T-cell (primary cell): ENCODE measurements around the gene DEK. TPM values are rescaled to one million over a fixed set of nuclear protein-coding genes. Genes with fewer than 3 reads are reported as not detected.

Source experiments
- ATAC-seq, 4 experiments: fragments of 200-7000 bp in 3 of 4; fragments of 150-1000 bp in 1 of 4; cut with Tn5 transposase; replicated peaks in 1 of 4; 1 replicate in 3 of 4; 2 replicates in 1 of 4; pipeline ENCODE4 v1.10.0; 2021; ENCODE audit warnings: moderate library complexity in 3 of 4, mild to moderate bottlenecking in 2 of 4, moderate number of reproducible peaks in 1 of 4
- CTCF ChIA-PET, 2 donors: fragments of 300-600 bp; sonication (Branson Sonifier 250); formaldehyde crosslinking; loops; one replicate each; lab custom pipeline; 2022; ENCODE audit warnings: antibody characterized with exemption in 2 of 2; lab: Charles Lee
- POLR2A ChIA-PET, 2 donors: fragments of 300-600 bp; sonication (Branson Sonifier 250); formaldehyde crosslinking; loops; one replicate each; lab custom pipeline; 2022; ENCODE audit warnings: antibody characterized with exemption in 2 of 2; lab: Charles Lee
- DNase-seq, 35 experiments: peaks; one replicate each; pipeline versions ENCODE4 v3.0.0 to v3.0.0-alpha.2; 2013 to 2023
- H3K27ac ChIP-seq: one replicate; pipeline ENCODE4 v1.5.1; 2013; ENCODE audit warnings: low read length
- H3K27me3 ChIP-seq, 2 experiments: replicated peaks in 1 of 2; 1 replicate in 1 of 2; 2 replicates in 1 of 2; pipeline versions ENCODE4 v1.6.1 to v1.7.0; 2013; ENCODE audit warnings: low read length in 1 of 2, mixed read lengths in 1 of 2; ENCODE audit not compliant: control insufficient read depth in 2 of 2, insufficient read depth in 2 of 2; ENCODE audit errors: extremely low read depth in 1 of 2
- H3K36me3 ChIP-seq, 2 donors: 1 replicate in 1 of 2; 2 replicates in 1 of 2; pipeline versions ENCODE4 v1.6.1 to v1.7.0; 2013; ENCODE audit warnings: low read length in 1 of 2; ENCODE audit not compliant: control insufficient read depth in 2 of 2, insufficient read depth in 1 of 2; ENCODE audit errors: extremely low read depth in 1 of 2
- H3K4me1 ChIP-seq, 2 experiments: 1 replicate in 1 of 2; 2 replicates in 1 of 2; pipeline versions ENCODE4 v1.6.1 to v1.7.0; 2013; ENCODE audit warnings: low read length in 2 of 2, mixed read lengths in 1 of 2; ENCODE audit not compliant: insufficient read depth in 2 of 2, control insufficient read depth in 1 of 2; ENCODE audit errors: extremely low read depth in 1 of 2
- H3K4me3 ChIP-seq, 2 donors: 1 replicate in 1 of 2; 2 replicates in 1 of 2; pipeline versions ENCODE4 v1.5.1 to v1.7.0; 2013; ENCODE audit warnings: mild to moderate bottlenecking in 2 of 2, low read length in 1 of 2, moderate library complexity in 1 of 2; ENCODE audit not compliant: control insufficient read depth in 1 of 2; ENCODE audit errors: extremely low read depth in 1 of 2
- H3K9me3 ChIP-seq: 2 replicates; pipeline ENCODE4 v1.7.0; 2013
- H3K27ac Mint-ChIP-seq, 2 donors: one replicate each; pipeline ENCODE4 v1.8.0; 2020 to 2021; ENCODE audit warnings: mild to moderate bottlenecking in 2 of 2, mixed read lengths in 2 of 2
- H3K27me3 Mint-ChIP-seq, 2 donors: one replicate each; pipeline ENCODE4 v1.8.0; 2021 to 2022; ENCODE audit warnings: mixed read lengths in 2 of 2
- H3K36me3 Mint-ChIP-seq: one replicate; pipeline ENCODE4 v1.8.0; 2021; ENCODE audit warnings: mixed read lengths
- H3K4me1 Mint-ChIP-seq, 3 donors: one replicate each; pipeline ENCODE4 v1.8.0; 2020 to 2022; ENCODE audit warnings: mixed read lengths in 3 of 3, mild to moderate bottlenecking in 1 of 3
- H3K4me3 Mint-ChIP-seq, 3 donors: one replicate each; pipeline ENCODE4 v1.8.0; 2020 to 2022; ENCODE audit warnings: mild to moderate bottlenecking in 3 of 3, mixed read lengths in 3 of 3, moderate library complexity in 3 of 3
- H3K9me3 Mint-ChIP-seq, 3 donors: one replicate each; pipeline ENCODE4 v1.8.0; 2020 to 2022; ENCODE audit warnings: mixed read lengths in 3 of 3
- WGBS: methylation state at CpG from one replicate; pipeline ENCODE4 v1.1.5; 2013; ENCODE audit warnings: missing lambda C conversion rate; ENCODE audit not compliant: insufficient coverage; 5-methylcytosine and 5-hydroxymethylcytosine counted together
- total RNA-seq, 35 experiments: library from RNA in 6 of 35; stranded (reverse) in 6 of 35; fragments of 120-200 nt in 1 of 35; gene quantifications; one replicate each; pipeline versions ENCODE4 v1.2.1 to v1.2.4 and lab custom pipeline; 2013 to 2026

Gene DEK
- total RNA-seq, 5 donors from 2014 or later (not counting 1 experiment from before 2014, with no cell fraction given) = 60.7 to 113 (median 103) TPM

DNA sequence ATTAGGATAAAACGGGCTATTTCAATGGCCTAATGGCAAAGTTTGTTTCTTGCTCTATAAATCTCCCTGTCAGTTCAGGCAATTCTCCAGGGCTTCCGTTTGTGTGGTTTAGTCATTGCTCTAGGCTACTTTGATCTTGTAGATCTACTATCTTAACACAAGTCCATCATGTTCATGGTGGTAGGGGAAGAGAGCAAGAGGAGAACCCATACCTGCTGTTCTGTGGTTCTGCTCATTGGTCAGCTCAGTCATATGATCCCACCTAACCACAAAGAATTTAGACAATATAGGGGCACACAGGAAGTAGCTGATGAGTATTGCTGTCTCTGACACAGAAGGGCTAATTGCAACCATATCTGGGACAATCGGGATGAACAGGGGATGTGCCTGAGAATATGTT lies 4.9 kb upstream of the DEK start:
- Histone ChIP-seq H3K27me3 (peaks cover 0 to 3% of the 10 kb centered on the region in 2 experiments), H3K27ac (no peak overlapping the region), H3K36me3 (no peaks in the 10 kb centered on the region), H3K4me1 (peaks cover 13 to 14% of the 10 kb centered on the region in 2 experiments), H3K9me3 (no peaks in the 10 kb centered on the region), H3K4me3 (no peak overlapping the region)
- Mint-ChIP-seq H3K4me3 (no peak overlapping the region), H3K4me1 (peaks cover 11 to 12% (median 11%) of the 10 kb centered on the region in 3 donors), H3K9me3 (no peaks in the 10 kb centered on the region), H3K36me3 (no peaks in the 10 kb centered on the region), H3K27ac (no peak overlapping the region), H3K27me3 (peaks cover 0 to 2% of the 10 kb centered on the region in 2 donors)
- ATAC-seq (peak in 1 of 4 experiments; percentile 10), DNase-seq (peak in 1 of 35 experiments; percentile 38)
- no CpG with 5 or more reads among the region's 3 CpGs for WGBS
- POLR2A ChIA-PET = no interaction called here
- CTCF ChIA-PET = no interaction called here

DNA sequence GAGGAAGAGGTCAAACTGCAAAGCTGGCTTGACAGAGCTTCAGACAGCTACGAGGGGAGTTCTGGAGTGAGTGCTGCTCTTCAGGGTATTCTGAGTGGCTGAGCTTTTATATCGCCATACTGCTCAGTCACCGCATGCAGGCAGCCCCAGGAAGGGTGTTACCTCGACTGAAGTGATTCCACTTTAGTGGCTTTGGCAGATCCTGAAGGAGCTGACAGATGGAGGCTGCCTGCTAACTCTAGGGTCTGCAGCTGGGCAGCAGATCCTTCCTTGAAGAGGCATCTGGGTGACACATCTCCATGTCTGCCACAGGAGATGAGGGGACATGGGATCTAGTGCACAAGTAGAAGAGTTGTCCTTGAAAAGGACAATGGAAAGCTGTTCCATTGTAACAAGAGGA lies 3.7 kb upstream of the DEK start:
- H3K27me3 Mint-ChIP-seq = no peaks in the 10 kb centered on the region
- H3K4me1 Mint-ChIP-seq = peaks cover 14 to 18% (median 17%) of the 10 kb centered on the region in 3 donors
- Histone ChIP-seq H3K36me3 (no peaks in the 10 kb centered on the region), H3K4me1 (peaks cover 13 to 14% of the 10 kb centered on the region in 2 experiments), H3K4me3 (no peak overlapping the region), H3K27ac (no peak overlapping the region), H3K27me3 (peaks cover 0 to 3% of the 10 kb centered on the region in 2 experiments), H3K9me3 (no peaks in the 10 kb centered on the region)
- no peak overlapping the region for H3K4me3 Mint-ChIP-seq
- H3K9me3 Mint-ChIP-seq = no peaks in the 10 kb centered on the region
- no peak for ATAC-seq
- no peaks in the 10 kb centered on the region for H3K36me3 Mint-ChIP-seq
- no peak overlapping the region for H3K27ac Mint-ChIP-seq
- no peak for DNase-seq
- WGBS = 90% methylated on average over 3 of the region's 4 CpGs
- POLR2A ChIA-PET = no interaction called here
- CTCF ChIA-PET = no interaction called here

DNA sequence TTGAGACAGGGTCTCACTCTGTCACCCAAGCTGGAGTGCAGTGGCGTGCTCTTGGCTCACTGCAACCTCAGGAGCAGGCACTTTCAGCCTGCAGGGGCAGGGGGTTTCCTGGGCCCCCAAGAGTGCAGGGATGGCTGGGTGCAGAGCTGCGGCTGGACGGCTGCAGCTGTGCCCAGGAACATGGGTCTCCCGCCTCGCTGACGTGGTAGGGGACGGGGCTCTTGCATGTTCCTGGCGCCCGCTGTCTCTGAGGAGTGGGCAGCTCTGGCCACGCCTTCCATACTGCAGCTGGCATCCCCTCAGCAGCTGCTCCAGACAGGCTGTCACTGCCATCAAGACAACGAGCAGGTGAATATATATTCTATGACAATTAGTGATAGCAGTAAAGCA lies 2.2 kb upstream of the DEK start:
- H3K9me3 Mint-ChIP-seq = no peaks in the 10 kb centered on the region
- DNase-seq (no peak), ATAC-seq (no peak)
- Histone ChIP-seq H3K4me3 (no peak overlapping the region), H3K27me3 (no peaks in the 10 kb centered on the region), H3K4me1 (peaks cover 23 to 27% of the 10 kb centered on the region in 2 experiments), H3K9me3 (no peaks in the 10 kb centered on the region), H3K27ac (no peak overlapping the region), H3K36me3 (peaks cover 0 to 2% of the 10 kb centered on the region in 2 donors)
- ChIA-PET CTCF (interaction anchor here in 1 of 2 donors (0.6 kb wide), 1 partner anchor 129 kb away, joined by 3 read pairs; no protein-coding TSS in a partner anchor), POLR2A (no interaction called here)
- no peaks in the 10 kb centered on the region for H3K27me3 Mint-ChIP-seq
- 99% methylated on average over 9 of the region's 11 CpGs for WGBS
- H3K4me1 Mint-ChIP-seq = peaks cover 29 to 33% (median 33%) of the 10 kb centered on the region in 3 donors
- H3K4me3 Mint-ChIP-seq = no peak overlapping the region
- peaks cover 3% of the 10 kb centered on the region for H3K36me3 Mint-ChIP-seq
- no peak overlapping the region for H3K27ac Mint-ChIP-seq

DNA sequence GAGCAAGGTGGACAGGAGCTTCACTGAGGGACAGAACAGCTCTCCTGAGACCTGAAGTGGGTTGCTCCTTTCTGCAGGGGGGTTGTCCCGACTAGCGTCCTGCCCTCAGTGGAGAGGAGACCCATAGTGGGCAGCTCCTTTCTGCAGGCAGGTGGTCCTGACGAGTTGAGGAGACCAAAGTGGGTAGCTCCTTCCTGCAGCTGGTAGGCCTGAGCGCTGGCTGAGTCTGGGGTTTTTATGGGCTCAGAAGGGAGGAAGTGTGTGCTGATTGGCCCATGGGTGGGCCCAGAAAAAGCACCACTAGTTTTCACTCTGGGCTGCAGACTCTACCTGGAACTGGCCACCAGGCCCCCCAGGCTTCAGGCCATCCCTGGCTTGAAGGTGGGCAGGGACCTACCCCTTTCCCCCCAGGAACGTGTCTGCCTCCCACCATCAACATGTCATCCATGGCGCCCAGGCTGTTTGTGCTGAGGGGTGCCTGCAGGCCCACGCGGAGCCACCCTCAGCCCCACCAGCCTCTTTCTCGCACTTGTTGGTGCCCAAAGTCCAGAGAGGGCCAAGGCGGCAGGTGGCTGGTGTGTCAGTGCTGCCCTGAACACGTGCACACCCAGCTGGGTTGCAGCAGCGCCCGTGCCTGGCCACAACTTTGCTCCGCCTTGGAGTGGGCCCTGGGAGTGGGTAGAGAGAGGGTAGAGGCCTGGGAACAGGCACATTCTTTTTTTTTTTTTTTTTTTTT lies 1.6 kb upstream of the DEK start:
- Histone ChIP-seq H3K36me3 (peaks cover 0 to 3% of the 10 kb centered on the region in 2 donors), H3K4me3 (no peak overlapping the region), H3K4me1 (peaks cover 23 to 33% of the 10 kb centered on the region in 2 experiments), H3K9me3 (no peaks in the 10 kb centered on the region), H3K27ac (peak overlapping the region; percentile 95), H3K27me3 (no peaks in the 10 kb centered on the region)
- Mint-ChIP-seq H3K9me3 (no peaks in the 10 kb centered on the region), H3K27me3 (no peaks in the 10 kb centered on the region), H3K4me3 (peak overlapping the region; percentile 91 to 98 (median 95)), H3K4me1 (peaks cover 35 to 39% (median 38%) of the 10 kb centered on the region in 3 donors), H3K27ac (peak overlapping the region; percentile 95 to 98), H3K36me3 (peaks cover 3% of the 10 kb centered on the region)
- ChIA-PET CTCF (no interaction called here), POLR2A (interaction anchor here in 1 of 2 donors (0.7 kb wide), 1 partner anchor 24 kb away, joined by 3 read pairs; no protein-coding TSS in a partner anchor)
- no peak for DNase-seq
- 95% methylated on average over 10 of the region's 14 CpGs for WGBS
- no peak for ATAC-seq

DNA sequence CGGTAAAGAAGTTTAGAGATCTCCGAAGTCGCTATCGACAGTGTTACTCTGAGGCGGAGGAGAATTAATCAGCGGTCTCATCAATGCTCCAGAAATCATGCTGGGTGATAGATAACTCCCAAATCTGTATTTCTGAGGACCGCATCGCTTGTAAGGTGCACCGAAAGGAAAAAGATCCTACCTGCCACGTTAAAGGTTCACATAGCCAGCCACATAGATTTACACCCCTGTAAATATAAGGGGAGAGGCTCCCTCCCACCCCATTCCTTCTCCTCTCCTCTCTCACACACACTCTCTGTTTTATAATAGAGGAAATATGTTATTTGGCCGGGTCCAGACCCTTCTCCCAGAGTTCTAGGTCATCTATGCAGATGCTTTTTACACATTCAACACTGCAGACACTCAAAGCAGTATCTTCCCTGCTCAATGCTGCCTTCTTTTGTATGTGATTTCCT lies 620 bp upstream of the DEK start:
- no peak for DNase-seq
- Histone ChIP-seq H3K4me1 (peaks cover 28 to 39% of the 10 kb centered on the region in 2 experiments), H3K27ac (peak overlapping the region; percentile 95)

More for the DNA sequence above, 620 bp upstream of the DEK start:
- H3K36me3 ChIP-seq = peaks cover 0 to 3% of the 10 kb centered on the region in 2 donors
- H3K27me3 ChIP-seq = no peaks in the 10 kb centered on the region
- Mint-ChIP-seq H3K4me3 (peak overlapping the region; percentile 91 to 98 (median 95)), H3K4me1 (peaks cover 45 to 49% (median 47%) of the 10 kb centered on the region in 3 donors), H3K27ac (peak overlapping the region; percentile 95 to 98), H3K27me3 (no peaks in the 10 kb centered on the region), H3K36me3 (peaks cover 8% of the 10 kb centered on the region), H3K9me3 (no peaks in the 10 kb centered on the region)
- H3K4me3 ChIP-seq = peak overlapping the region; percentile 75 to 78
- ATAC-seq = peak in 1 of 4 experiments; percentile 1
- CTCF ChIA-PET = interaction anchor here in 1 of 2 donors (0.8 kb wide), 1 partner anchor 664 kb away, joined by 3 read pairs; the partner anchor contains the start of gene FAM8A1
- 0% methylated on average over 6 of the region's 11 CpGs for WGBS
- no peaks in the 10 kb centered on the region for H3K9me3 ChIP-seq
- POLR2A ChIA-PET = interaction anchor here in 1 of 2 donors (0.7 kb wide), 2 partner anchors 23 to 238 kb away, joined by 3 read pairs; no protein-coding TSS in a partner anchor
